ENCODE data around the gene CAMK1D. TPM values are rescaled to one million over a fixed set of nuclear protein-coding genes. Genes with fewer than 3 reads are reported as not detected.
"Not testable (repeated sequence)": the region's sequence is repeated elsewhere in the genome, so short reads cannot be mapped to it uniquely, and the experiment has no call there.

CAMK1D gene
- total RNA-seq, 1 donor from 2014 or later, result 8.9 TPM

- intact Hi-C loops (cut with micrococcal nuclease), result no loop called here
- DNase-seq, result no peak
- ATAC-seq, result peak; percentile 32
These were observed 164.7 kb downstream of the CAMK1D start for GRCh38 chr10:12513775-12514673.

DNA sequence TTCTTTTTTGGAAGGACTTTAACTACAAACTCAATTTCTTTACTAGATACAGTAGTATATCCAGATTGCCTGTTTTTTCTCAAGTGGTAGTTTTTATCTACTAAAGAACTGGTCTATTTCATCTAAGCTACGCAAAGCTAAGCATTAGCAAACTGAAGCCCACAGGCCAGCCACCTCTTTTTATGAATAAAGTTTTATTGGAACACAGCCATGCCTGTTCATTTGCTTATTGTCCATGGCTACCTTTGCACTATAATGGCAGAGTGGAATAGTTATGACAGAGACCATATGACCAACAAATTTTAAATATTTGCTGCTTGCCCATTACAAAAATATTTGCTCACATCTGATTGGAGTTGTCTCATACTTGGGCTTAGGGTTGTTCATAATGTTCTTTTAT is 168.7 kb downstream of the CAMK1D start:
- intact Hi-C loops (cut with micrococcal nuclease), result no loop called here
- ATAC-seq (no peak), DNase-seq (no peak)

DNA sequence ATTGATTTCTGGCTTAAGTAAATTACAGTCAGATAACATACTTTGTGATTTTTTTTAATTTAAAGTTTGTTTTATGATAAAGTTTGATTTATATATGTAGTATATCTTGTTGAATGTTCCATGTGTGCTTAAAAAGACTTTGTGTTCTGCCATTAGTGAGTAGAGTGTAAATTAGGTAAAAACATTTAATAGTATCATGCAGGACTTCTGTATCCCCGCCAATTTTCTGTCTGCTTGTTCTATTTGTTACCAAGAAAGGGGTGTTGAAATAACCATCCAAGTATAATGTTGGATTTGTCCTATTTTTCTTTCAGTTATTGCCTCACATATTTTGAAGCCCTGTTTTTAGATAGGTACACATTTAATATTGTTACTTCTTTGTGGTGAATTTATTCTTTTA is 172.1 kb downstream of the CAMK1D start:
- ATAC-seq (no peak), DNase-seq (no peak)
- intact Hi-C loops (cut with micrococcal nuclease), result no loop called here

DNA sequence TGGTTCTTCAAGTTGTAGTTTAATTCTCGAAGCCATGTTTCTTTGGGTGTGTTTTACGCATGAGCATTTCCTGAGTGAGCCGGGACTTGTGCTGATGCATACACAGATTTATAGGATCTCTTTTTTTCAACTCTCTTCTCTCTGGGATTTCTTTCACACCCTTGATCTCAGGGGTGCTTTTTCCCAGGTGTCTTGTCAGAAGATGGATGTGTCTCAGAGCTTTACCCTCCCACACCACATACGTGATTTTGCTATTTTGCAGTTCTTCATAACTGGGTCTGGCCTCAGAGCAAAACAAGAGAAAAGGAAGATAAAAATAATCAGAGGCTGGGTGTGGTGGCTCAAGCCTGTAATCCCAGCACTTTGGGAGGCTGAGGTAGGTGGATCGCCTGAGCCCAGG is 177.0 kb downstream of the CAMK1D start:
- DNase-seq (no peak), ATAC-seq (no peak)
- intact Hi-C loops (cut with micrococcal nuclease), result no loop called here

GRCh38 chr10:12529976-12530375 is 180.6 kb downstream of the CAMK1D start:
- no peak for ATAC-seq
- no peak for DNase-seq
- intact Hi-C loops (cut with micrococcal nuclease), result no loop called here

GRCh38 chr10:12531305-12532220 is 182.2 kb downstream of the CAMK1D start:
- intact Hi-C loops (cut with micrococcal nuclease), result no loop called here
- DNase-seq (peak; percentile 55), ATAC-seq (peak; percentile 82)

GRCh38 chr10:12533151-12533550 is 183.8 kb downstream of the CAMK1D start:
- DNase-seq (no peak), ATAC-seq (no peak)
- intact Hi-C loops (cut with micrococcal nuclease), result no loop called here

DNA sequence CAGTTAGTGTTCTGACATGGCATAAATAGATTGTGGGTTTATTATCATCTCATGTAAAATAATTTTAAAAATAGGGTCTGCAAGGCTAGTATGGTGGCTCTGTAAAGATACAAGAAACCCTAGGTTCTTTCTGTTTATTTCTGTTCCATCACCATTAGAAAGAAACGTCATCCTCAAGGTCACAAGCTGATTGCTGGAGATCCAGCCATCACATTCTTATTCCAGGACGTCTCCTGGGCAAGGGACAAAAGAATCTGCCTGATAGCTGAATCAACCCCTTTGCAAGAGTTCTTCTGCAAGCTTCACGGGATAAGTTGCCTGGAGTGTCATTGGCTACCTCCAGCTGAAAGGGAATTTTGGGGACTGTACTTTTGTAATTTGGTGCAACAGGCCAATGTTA is 184.4 kb downstream of the CAMK1D start:
- intact Hi-C loops (cut with micrococcal nuclease), result no loop called here
- DNase-seq, result no peak
- no peak for ATAC-seq

GRCh38 chr10:12534824-12535223 is 185.5 kb downstream of the CAMK1D start:
- ATAC-seq (no peak), DNase-seq (no peak)
- intact Hi-C loops (cut with micrococcal nuclease), result no loop called here

GRCh38 chr10:12535656-12536055 is 186.3 kb downstream of the CAMK1D start:
- DNase-seq (no peak), ATAC-seq (no peak)
- intact Hi-C loops (cut with micrococcal nuclease), result no loop called here

GRCh38 chr10:12538491-12538995 is 189.2 kb downstream of the CAMK1D start:
- ATAC-seq (no peak), DNase-seq (no peak)
- intact Hi-C loops (cut with micrococcal nuclease), result no loop called here

GRCh38 chr10:12539350-12540164 is 190.2 kb downstream of the CAMK1D start:
- ATAC-seq, result no peak

DNA sequence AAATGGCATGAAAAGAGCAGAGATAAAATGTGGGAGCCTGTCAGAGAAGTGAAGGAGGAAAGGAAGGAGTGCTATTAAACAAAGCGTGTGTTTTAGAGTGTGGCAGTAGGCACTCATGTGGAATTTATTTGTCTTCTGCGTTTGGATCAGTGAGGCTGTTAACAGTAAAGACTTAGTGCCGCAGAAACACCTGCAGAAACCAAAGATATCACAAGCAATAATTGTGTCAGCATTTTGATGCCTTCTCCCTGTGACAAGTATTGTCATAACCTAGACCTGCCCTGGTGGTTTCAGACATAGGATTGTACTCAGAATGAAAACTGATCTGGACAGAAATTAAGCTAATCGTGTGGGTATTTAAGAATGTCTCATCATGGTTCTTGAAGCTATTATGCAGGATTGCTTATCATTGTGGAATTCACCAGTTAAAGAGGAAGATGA is 191.0 kb downstream of the CAMK1D start:
- intact Hi-C loops (cut with micrococcal nuclease), result no loop called here
- DNase-seq (no peak), ATAC-seq (no peak)

More at GRCh38 chr10:12539350-12540164, 190.2 kb downstream of the CAMK1D start:
- intact Hi-C loops (cut with micrococcal nuclease), result no loop called here
- no peak for DNase-seq

DNA sequence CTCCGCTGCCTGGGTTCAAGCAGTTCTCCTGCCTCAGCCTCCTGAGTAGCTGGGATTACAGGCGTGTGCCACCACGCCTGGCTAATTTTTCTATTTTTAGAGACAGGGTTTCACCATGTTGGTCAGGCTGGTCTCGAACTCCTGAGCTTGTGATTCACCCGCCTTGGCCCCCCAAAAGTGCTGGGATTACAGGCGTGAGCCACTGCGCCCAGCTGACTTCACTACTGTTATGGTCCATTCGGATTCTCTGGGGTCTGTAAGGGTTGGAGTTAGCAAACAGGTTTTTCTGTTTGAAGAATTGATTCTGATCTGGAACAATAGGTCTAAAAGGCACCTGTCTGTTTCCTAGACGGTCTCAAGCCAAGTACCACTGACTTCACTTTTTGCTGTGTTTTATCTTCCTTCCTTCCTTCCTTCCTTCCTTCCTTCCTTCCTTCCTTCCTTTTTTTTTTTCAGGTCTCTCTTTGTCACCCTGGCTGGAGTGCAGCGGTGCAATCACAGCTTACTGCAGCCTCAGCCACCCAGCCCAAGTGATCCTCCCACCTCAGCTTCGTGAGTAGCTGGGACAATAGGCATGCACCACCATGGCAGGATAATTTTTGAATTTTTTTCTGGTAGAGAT is 192.2 kb downstream of the CAMK1D start:
- intact Hi-C loops (cut with micrococcal nuclease), result no loop called here
- ATAC-seq (no peak), DNase-seq (no peak)

DNA sequence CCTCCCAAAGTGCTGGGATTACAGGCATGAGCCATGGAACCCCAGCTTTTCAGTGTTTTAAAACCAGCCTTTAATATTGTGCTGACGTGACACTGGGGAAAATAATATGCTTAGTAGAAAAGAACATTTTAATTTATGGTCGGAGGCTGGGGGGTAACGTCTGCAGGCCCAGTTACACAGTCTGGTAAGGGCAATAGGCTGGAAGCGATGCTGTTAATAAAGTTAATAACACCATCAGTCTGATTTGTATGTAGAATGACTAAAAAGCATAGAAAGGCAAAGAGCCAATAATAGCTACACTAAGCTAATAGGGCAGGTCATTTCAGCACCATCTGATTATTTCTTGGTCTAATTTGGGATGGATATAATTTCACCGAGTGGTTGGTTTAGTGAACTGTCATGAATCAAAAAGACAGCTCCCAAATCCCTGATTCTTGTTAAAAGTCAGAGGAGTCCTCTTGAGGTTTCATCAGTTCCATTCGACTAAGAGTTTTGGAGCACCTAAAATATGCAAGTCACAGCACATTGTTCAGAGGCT is 192.9 kb downstream of the CAMK1D start:
- intact Hi-C loops (cut with micrococcal nuclease), result no loop called here
- DNase-seq (no peak), ATAC-seq (no peak)

DNA sequence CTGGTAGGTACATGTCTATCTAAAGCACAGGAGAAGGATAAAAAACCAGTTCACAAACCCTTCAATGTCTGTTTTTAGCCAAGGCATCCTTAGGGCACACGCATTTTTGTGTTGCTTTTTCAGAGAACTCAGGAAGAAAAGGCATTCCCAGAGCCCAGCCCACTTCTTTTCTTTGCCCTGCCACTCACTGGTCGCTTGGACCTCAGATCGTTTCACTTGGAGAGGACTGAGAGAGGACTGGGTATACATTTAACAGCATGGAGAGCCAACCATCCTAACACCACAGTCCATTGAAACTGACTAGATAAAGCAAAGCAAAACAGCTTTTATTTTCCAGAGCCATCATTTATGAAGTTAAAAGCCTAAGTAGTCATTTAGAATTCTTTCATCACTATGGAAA is 194.2 kb downstream of the CAMK1D start:
- intact Hi-C loops (cut with micrococcal nuclease), result no loop called here
- DNase-seq, result no peak
- no peak for ATAC-seq

GRCh38 chr10:12546160-12546802 is 196.9 kb downstream of the CAMK1D start:
- ATAC-seq; DNase-seq; intact Hi-C loops (cut with micrococcal nuclease): not testable (repeated sequence)

- DNase-seq (no peak), ATAC-seq (no peak)
- intact Hi-C loops (cut with micrococcal nuclease), result no loop called here
These were observed 198.0 kb downstream of the CAMK1D start for GRCh38 chr10:12547301-12547771.

All from left ventricle myocardium superior (tissue), 1 donor.